NCI-H1092 treated with DMSO at 0.1 percent for 48 hours (cell line): Measurements from ENCODE around the gene MAPK1.
"Not testable (repeated sequence)": the region's sequence is repeated elsewhere in the genome, so short reads cannot be mapped to it uniquely, and the experiment has no call there.

Experiments used
- DNase-seq: peaks from one replicate; lab custom pipeline; 2025; lab: John Stamatoyannopoulos, UW

MAPK1 gene

DNA sequence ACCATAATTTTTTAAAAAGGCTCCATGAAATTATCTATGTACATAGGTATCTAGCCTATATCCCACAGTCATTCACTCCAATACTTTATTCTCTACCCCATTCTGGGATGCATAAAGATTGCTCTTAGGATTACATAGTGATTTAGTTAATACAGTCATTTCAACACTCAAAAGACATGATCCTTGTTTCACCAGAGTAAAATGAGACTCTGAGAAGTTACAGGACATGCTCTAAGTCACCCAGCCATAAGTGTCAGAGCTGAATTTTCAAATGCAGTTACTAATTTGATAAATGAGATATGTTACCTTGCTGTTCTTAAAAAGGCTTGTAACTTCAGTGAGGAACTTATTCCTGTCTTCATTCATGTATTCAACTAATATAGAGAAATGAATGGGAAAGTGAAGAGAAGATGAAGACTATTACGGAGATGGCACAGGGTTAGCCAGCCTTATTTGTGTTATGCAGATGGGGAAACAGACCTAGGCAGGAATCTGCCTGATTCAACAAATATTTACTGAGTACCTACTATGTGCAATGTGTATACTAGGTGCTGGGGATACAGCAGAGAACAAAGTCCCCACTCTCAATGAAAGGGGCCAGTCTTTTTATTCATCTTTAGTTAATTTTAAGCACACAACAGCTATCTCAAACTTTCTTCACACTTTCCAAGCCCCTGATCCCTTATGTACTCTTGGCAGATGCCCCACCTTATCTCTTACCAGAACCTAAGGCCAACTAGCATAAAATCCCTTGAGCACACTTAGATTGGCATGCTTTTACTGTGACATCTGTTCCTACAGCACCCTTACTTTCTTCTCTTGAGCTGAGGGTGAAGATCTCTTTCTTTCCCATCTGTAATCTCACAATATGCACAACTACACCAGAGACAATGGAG is 21.6 kb downstream of the MAPK1 start:
- DNase-seq = no peak

- no peak for DNase-seq
Observed at GRCh38 chr22:21842946-21843345, 24.5 kb downstream of the MAPK1 start.

- no peak for DNase-seq
Observed at GRCh38 chr22:21841422-21841821, 26.0 kb downstream of the MAPK1 start.

DNA sequence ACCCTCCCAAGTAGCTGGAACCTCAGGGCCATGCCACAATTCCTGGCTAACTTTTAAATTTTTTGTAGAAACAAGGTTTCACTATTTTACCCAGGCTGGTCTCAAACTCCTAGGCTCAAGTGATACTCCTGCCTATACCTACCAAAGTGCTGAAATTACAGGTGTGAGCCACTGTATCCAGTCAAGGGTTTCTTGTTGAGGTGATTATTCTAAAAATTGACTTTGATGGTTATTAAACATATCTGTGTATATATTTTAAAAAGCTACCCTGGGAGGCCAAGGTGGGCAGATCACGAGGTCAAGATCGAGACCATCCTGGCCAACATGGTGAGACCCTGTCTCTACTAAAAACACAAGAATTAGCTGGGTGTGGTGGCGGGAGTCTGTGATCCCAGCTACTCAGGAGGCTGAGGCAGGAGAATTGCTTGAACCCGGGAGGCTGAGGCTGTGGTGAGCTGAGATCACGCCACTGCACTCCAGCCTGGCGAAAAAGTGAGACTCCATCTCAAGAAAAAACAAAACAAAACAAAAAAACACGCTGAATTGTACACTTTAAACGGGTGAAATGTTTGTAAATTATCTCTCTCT is 27.1 kb downstream of the MAPK1 start:
- DNase-seq = no peak

GRCh38 chr22:21839765-21840140 is 27.7 kb downstream of the MAPK1 start:
- DNase-seq = no peak

GRCh38 chr22:21839104-21839764 is 28.2 kb downstream of the MAPK1 start:
- not testable (repeated sequence) for DNase-seq

GRCh38 chr22:21837248-21837979 is 30.0 kb downstream of the MAPK1 start:
- no peak for DNase-seq

- not testable (repeated sequence) for DNase-seq
Observed at GRCh38 chr22:21836486-21836885, 31.0 kb downstream of the MAPK1 start.

GRCh38 chr22:21835378-21835777 is 32.1 kb downstream of the MAPK1 start:
- DNase-seq = no peak

- DNase-seq = no peak
Observed at GRCh38 chr22:21834869-21835268, 32.6 kb downstream of the MAPK1 start.

DNA sequence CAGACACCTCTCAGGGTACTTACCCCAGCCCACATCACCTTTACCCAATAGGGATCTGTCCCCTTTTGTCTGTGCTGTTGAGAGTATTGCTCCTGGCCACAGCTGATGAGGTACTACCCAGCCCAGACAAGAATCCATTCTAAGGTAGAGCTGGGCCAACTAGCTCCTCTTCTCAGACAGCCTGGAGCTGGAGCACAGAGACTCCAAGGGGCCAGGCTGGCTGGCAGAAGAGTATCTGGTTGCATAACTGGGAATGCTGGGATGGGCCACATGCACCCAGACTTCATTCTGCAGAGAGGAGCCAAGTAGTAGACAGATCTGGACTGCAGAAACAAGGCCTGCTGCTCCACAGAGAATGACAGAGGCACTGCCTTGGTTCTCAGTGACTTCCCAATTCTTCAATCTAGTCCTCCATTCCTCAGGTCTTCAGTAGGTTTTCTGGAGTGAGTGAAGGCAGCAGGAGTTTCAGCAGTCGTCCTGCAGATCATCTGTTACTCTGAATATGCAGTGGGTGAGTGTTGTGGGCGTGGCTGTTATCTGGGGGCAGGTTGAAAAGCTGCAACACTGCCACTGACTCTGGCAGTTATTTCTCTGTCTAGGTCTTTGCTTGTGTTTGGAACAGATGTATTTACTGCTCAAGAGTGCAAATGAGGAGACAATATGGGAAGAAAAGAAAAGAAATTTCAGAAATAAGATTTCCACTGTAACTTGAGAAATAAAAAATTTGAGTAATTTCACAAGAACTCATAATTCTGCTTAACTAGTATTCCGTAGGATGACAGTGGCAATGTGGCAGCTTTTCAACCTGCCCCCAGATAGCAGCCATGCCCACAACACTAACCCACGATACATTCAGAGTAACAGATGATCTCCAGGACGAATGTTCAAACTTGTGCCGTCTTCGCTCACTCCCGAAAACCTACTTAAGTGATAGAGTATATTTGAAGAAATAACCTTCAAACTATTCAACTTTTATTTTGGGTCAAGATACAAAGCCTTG is 34.9 kb downstream of the MAPK1 start:
- no peak for DNase-seq

DNA sequence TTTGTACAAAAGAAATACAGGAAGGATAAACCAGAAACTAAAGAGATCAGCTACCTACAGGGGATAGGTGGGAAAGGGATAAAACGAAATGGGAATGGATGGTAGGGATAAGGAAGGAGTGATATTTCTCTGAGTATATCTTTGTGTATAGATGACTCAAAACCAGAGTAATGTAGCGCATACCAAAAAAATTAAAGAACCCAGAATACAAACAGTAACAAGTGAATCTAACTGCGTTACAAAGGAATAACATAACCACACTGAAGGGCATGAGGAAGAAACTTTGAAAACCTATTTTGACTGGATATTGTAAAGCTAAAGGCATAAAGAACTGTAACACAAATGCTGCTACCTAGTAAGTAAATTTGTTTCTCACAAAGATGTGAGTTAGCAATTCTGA is 37.9 kb downstream of the MAPK1 start:
- no peak for DNase-seq

DNA sequence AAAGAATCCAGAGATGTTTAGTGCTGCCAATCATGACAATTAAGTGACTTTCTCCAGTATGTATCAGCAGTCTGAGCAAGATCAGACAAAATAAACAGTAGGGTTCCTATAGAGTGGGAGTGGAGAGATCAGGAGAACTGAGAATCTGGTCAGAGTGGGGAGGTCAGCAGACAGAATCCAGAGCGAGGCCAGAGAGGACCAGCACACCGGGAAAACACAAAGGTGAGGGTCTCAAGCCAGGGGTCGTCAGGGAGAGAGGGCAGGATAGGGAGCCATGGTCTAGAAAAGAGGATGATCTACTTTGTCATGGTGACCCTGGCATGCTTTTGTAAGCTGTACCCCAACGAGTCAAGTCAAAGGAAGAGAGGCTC is 39.2 kb downstream of the MAPK1 start:
- DNase-seq = no peak

GRCh38 chr22:21827628-21828267 is 39.7 kb downstream of the MAPK1 start:
- no peak for DNase-seq

DNA sequence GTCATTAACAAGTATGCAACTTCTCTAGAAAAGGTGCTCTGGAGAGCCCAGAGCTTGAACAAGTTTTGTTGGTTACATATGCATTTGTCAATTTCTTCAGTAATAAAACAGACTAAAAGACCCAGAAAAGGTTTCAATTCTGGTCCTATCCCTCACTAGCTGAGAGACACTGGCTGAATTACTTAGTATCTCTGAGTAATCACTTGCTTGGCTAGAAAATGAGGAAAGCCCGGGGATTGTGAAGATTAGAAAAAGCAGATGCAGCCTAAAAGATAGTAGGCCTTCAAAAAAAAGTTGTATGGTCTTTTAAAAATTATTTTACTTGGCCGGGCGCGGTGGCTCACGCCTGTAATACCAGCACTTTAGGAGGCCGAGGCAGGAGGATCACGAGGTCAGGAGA is 41.2 kb downstream of the MAPK1 start:
- no peak for DNase-seq

- not testable (repeated sequence) for DNase-seq
Observed at GRCh38 chr22:21824962-21825361, 42.5 kb downstream of the MAPK1 start.

GRCh38 chr22:21824445-21824912 is 43.0 kb downstream of the MAPK1 start:
- DNase-seq = no peak

- DNase-seq = no peak
Observed at GRCh38 chr22:21823740-21824444, 43.6 kb downstream of the MAPK1 start.

DNA sequence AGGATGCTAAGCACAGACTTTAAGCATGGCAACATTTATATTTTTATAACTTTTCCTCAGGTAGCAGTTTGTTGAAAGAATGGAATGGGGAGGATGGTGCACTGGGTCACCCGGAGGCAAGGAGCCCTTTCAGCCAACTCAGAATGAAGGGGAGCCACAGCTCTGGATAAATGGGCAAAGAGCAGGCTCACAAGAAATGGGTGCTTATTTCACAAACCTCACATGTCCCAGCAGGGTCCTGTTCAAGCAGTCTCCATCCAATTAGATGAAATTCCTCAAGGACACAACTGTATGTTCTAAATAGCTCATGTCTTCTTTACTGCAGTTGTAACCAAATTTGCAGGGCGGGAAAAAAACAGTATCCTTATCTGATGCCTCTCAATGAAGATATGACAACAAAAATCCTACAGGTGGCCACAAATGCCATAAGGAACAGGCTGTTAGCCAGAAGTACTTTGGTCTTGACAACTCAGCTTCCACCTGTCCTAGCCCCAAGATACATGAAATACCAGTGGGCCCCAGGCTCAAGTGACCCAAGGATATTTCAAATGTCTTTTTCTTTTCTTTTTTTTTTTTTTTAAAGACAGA is 48.2 kb downstream of the MAPK1 start:
- DNase-seq = no peak
